Measurements from ENCODE around the gene SLC25A21. TPM values are rescaled to one million over a fixed set of nuclear protein-coding genes. Genes with fewer than 3 reads are reported as not detected.
"Not testable (repeated sequence)": the region's sequence is repeated elsewhere in the genome, so short reads cannot be mapped to it uniquely, and the experiment has no call there.

SLC25A21 gene
- total RNA-seq, 4 donors from 2014 or later = 0.08 to 0.29 TPM; not detected in 2

GRCh38 chr14:37197421-37198272 is 25.2 kb upstream of the SLC25A21 start, which contains the start of gene MIPOL1:
Gene MIPOL1, plus strand, starts transcription at chr14:37197937. Its CDS starts 49,952 bp downstream, at chr14:37247889.
- WGBS, 2 donors = 2% methylated on average over 56 to 65 of the region's 70 CpGs
- peak within 1 kb of the TSS; percentile 51 for H3K4me3 ChIP-seq (ENCODE audit: low read depth, poor library complexity, severe bottlenecking)
- intact Hi-C loops (cut with DNase I; ENCODE audit: low total_unique reads) = no loop called here
- peak; percentile 45 to 93 for DNase-seq (ENCODE audit: low spot score in 2 of 2)
- TF ChIP-seq POLR2A (IDR thresholded peaks at IDR 0.05) = no peak
- TF ChIP-seq, protein P1, sequence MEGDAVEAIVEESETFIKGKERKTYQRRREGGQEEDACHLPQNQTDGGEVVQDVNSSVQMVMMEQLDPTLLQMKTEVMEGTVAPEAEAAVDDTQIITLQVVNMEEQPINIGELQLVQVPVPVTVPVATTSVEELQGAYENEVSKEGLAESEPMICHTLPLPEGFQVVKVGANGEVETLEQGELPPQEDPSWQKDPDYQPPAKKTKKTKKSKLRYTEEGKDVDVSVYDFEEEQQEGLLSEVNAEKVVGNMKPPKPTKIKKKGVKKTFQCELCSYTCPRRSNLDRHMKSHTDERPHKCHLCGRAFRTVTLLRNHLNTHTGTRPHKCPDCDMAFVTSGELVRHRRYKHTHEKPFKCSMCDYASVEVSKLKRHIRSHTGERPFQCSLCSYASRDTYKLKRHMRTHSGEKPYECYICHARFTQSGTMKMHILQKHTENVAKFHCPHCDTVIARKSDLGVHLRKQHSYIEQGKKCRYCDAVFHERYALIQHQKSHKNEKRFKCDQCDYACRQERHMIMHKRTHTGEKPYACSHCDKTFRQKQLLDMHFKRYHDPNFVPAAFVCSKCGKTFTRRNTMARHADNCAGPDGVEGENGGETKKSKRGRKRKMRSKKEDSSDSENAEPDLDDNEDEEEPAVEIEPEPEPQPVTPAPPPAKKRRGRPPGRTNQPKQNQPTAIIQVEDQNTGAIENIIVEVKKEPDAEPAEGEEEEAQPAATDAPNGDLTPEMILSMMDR (IDR thresholded peaks at IDR 0.05) = peak in 1 of 3 donors; percentile 87

DNA sequence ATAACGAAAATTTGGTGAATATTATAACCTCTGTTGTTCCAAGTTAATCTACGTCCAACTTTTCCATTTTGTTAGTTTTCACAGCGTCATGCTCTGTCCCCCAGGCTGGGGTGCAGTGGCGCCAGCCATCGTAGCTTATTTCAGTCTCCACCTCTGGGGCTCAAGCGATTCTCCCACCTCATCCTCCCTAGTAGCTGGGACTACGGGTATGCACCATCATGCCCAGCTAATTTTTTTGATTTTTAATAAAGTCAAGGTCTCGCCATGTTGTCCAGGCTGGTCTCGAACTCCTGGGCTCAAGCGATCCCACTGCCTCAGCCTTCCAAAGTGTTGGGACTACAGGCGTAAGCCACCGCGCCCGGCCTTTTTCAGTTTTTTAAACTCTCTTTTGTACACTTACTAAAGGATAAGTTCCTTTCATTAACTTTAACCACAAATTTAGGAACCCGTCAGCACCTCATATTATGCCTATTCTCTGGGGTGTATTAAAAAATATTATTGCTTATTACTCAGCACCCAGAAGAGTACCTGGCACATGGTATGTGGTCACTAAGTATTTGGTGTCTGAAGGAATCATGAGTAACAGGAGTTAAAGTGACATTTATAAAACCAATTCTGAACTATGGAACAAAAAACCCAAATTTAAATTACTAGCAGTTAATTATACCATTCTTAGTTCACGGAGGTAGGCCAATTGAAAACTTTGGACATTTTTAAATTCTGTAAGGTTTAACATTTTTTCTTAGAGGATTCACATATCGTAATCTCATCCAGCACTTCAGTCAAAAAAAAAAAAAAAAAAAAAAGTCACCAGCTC is 24.4 kb upstream of the SLC25A21 start:
- H3K4me3 ChIP-seq (ENCODE audit: low read depth, poor library complexity, severe bottlenecking) = no peak overlapping the region
- intact Hi-C loops (cut with DNase I; ENCODE audit: low total_unique reads) = no loop called here
- TF ChIP-seq POLR2A (IDR thresholded peaks at IDR 0.05) = no peak
- TF ChIP-seq, protein P1 (IDR thresholded peaks at IDR 0.05) = no peak
- DNase-seq (ENCODE audit: low spot score in 2 of 2) = no peak
- WGBS, 2 donors = 89% methylated on average over 17 of the region's 17 CpGs

DNA sequence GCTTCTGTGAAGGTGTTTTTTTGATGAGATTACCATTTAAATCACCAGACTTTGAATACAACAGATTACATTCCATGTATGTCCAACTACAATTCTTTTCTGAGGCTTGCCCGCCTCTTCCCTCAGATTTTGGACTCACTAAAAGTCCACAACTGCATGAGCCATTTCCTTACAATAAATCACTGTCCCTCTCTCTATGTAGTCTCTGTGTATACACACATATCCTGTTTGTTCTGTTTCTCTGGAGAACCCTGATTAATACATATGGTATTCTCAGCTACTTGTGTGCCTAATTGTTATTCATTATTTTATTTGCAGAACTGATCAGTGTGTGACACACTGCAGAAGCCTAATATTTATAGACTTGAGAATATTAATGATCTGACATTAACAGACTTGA is 22.9 kb upstream of the SLC25A21 start:
- intact Hi-C loops (cut with DNase I; ENCODE audit: low total_unique reads) = no loop called here
- no peak for TF ChIP-seq POLR2A (IDR thresholded peaks at IDR 0.05)
- TF ChIP-seq, protein P1 (IDR thresholded peaks at IDR 0.05) = no peak
- no peak for DNase-seq (ENCODE audit: low spot score in 2 of 2)
- WGBS, 2 donors = 85 to 88% methylated on average over 1 of the region's 1 CpG
- no peak overlapping the region for H3K4me3 ChIP-seq (ENCODE audit: low read depth, poor library complexity, severe bottlenecking)

GRCh38 chr14:37194698-37195097 is 22.3 kb upstream of the SLC25A21 start:
- TF ChIP-seq, protein P1 (IDR thresholded peaks at IDR 0.05) = no peak
- no peak for TF ChIP-seq POLR2A (IDR thresholded peaks at IDR 0.05)
- DNase-seq (ENCODE audit: low spot score in 2 of 2) = no peak
- no peak overlapping the region for H3K4me3 ChIP-seq (ENCODE audit: low read depth, poor library complexity, severe bottlenecking)
- WGBS, 2 donors = 79 to 80% methylated on average over 2 of the region's 2 CpGs
- intact Hi-C loops (cut with DNase I; ENCODE audit: low total_unique reads) = no loop called here

GRCh38 chr14:37189733-37190132 is 17.3 kb upstream of the SLC25A21 start:
- H3K4me3 ChIP-seq (ENCODE audit: low read depth, poor library complexity, severe bottlenecking); intact Hi-C loops (cut with DNase I; ENCODE audit: low total_unique reads); DNase-seq (ENCODE audit: low spot score in 2 of 2): not testable (repeated sequence)
- WGBS, 2 donors = 82 to 97% methylated on average over 2 of the region's 2 CpGs

- WGBS, 2 donors = 78 to 82% methylated on average over 8 to 9 of the region's 9 CpGs
- DNase-seq (ENCODE audit: low spot score in 2 of 2); H3K4me3 ChIP-seq (ENCODE audit: low read depth, poor library complexity, severe bottlenecking); intact Hi-C loops (cut with DNase I; ENCODE audit: low total_unique reads): not testable (repeated sequence)
Measured at GRCh38 chr14:37187840-37188577, 15.6 kb upstream of the SLC25A21 start.

Measured in lower leg skin (tissue), 4 donors.